NCI-H460 (cell line): ENCODE results near the gene PSMF1. TPM values are rescaled to one million over a fixed set of nuclear protein-coding genes. Genes with fewer than 3 reads are reported as not detected.
A peak's percentile ranks its signal among the peaks of the same experiment; 100 is the strongest.

Experiments used
- DNase-seq: peaks from one replicate; pipeline ENCODE4 v3.0.0-alpha.2; 2016; ENCODE audit warnings: low read depth; ENCODE audit errors: extremely low read depth
- polyA plus RNA-seq: library from polyadenylated mRNA; depleted of rRNA; stranded (reverse); fragments of >200 nt; gene quantifications from 2 replicates; pipeline ENCODE4 v1.2.3, GENCODE V29; 2014; cell fraction: nucleus; rRNA removed
- total RNA-seq: library from RNA; depleted of rRNA; stranded (reverse); fragments of >200 nt; shearing (Covaris generic); gene quantifications from 2 replicates; pipeline ENCODE4 v1.2.3, GENCODE V29; 2014; rRNA removed

PSMF1 gene
- total RNA-seq, result 66.4 and 76.8 TPM in 2 replicates
- polyA plus RNA-seq, result 40.0 and 49.4 TPM in 2 replicates

GRCh38 chr20:1118336-1119127 lies at the start of gene PSMF1:
TSS of gene PSMF1 (plus strand) at chr20:1118602. CDS start at chr20:1118774, 172 bp downstream.
- peak; percentile 88 for DNase-seq

- DNase-seq, result no peak
Observed at GRCh38 chr20:1072258-1072657, 46.1 kb upstream of the PSMF1 start.

DNA sequence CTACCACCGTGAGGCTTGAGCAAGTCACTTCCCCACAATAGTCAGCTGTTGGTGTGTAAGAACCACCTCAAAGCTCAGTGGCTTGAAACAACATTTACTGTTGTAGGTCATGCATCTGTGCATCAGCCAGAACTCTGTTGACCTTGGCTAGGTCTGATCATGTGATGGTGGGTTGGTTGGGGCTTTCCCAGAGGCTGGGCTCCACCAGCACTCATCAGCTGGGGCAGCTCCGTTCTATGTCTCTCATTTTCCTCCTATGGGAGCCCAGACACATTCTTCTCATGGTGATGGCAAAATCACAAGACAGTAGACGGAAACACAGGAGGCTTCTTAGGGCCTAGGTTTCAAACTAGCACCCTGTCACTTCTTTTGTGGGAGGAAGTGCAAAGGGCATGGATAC lies 42.8 kb upstream of the PSMF1 start:
- DNase-seq, result no peak

DNA sequence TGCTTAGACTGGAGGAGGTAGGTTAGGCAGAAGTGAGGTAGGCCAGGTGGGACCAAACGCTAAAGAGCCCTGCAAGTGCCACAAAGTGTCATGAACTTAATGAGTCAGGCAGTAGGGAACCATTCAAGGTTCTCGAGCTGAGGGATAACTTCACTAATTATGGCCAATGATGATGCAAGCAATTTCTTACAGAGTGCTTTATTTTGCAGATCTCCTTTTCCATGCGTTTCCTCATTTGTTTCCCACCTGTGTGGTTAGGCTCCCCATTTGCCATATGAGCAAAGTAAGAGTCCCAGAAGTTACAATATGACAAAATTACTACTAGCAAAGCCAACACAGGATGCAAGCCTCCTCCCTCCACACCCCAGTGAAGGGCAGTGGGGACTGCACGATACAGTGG lies 36.5 kb upstream of the PSMF1 start:
- DNase-seq, result no peak

- DNase-seq, result no peak
Observed at GRCh38 chr20:1083431-1084080, 34.8 kb upstream of the PSMF1 start.

GRCh38 chr20:1085492-1086276 lies 32.7 kb upstream of the PSMF1 start:
- no peak for DNase-seq

DNA sequence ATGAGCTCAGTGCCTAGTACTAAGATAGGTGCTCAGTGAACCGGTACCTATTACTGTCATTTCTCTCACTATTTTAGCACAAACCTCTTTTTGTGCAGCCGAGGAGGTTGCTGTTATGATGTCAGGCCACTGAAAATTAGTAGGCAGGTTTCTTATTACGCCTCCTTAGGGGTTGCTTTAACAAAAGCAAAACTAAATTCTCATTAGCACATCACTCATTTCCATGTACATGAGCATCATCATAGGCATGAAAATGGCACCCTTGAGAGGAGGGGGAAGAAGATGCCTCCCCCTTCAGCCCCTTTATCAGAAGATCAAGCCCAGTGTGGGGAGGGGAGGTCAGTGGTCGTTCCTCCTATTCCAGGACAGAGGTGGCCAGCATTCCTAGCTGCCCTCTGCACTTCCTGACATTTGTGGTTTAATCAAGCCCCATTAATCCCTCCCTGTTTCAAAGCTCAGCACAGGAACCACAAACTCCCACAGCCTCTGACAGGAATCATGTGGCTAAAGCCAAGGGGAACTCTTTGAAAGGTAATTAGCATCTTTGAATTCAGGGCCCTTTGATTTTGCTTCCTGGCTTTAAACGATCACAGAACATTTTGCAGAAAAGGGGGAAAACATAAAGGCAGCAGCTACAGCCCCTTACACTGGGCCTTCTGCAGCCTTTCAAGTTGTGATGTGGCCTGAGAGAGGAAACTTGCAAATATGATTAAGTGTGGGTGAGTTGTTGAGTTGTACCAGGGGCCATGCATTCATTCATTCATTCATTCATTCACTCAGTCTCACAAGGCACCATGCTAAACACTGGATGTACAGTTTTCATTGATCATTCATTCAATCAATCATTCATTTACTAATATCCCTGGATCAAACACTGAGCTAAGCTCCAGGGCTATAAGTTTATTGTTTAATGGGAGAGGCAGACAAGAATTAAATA lies 31.9 kb upstream of the PSMF1 start:
- no peak for DNase-seq

- DNase-seq, result no peak
Observed at GRCh38 chr20:1087311-1087905, 31.0 kb upstream of the PSMF1 start.

- DNase-seq, result no peak
Observed at GRCh38 chr20:1094751-1095150, 23.7 kb upstream of the PSMF1 start.

- no peak for DNase-seq
Observed at GRCh38 chr20:1101533-1101932, 16.9 kb upstream of the PSMF1 start.

- no peak for DNase-seq
Observed at GRCh38 chr20:1102016-1102415, 16.4 kb upstream of the PSMF1 start.

DNA sequence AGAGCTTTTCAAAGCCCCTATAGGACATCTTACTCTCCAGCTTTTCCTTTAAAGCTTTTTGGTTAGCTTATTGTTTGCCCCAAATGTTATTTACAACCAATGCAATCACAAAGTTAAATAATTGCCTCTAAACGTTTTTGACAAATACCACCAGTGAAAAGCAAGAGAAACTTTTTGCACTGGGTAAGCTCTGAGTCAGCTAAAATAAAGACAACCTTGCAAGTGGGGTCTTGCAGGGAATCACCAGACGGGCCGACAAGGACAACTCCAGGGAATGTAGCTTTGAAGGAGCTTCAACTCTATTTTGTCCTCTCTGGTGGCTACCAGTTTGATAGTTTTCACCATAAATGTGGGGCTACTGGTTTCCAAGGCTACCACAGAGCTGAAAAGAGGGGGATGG lies 14.7 kb upstream of the PSMF1 start:
- DNase-seq, result no peak

- no peak for DNase-seq
Observed at GRCh38 chr20:1105599-1106194, 12.7 kb upstream of the PSMF1 start.

- no peak for DNase-seq
Observed at GRCh38 chr20:1107176-1107575, 11.2 kb upstream of the PSMF1 start.

- DNase-seq, result peak; percentile 56
Observed at GRCh38 chr20:1108437-1108920, 9.9 kb upstream of the PSMF1 start.

DNA sequence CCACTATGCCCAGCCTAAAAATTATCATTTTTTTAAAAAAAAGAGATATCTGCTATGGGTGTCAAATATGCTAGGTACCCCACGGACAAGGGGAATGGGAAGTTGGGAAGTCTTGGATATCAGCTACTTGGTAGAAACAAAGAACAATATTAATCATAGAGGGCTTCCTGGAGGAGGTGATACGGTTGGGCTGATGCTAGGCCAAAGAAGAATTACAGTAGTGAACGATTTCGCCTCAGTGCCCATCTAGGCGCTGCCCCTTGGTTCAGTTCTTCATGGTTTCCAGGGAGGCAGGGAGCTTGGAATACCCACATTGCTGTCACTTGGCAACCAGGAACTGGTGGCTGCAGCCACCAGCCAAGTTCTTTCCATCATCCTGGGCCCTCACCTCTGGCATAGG lies 5.5 kb upstream of the PSMF1 start:
- DNase-seq, result no peak

DNA sequence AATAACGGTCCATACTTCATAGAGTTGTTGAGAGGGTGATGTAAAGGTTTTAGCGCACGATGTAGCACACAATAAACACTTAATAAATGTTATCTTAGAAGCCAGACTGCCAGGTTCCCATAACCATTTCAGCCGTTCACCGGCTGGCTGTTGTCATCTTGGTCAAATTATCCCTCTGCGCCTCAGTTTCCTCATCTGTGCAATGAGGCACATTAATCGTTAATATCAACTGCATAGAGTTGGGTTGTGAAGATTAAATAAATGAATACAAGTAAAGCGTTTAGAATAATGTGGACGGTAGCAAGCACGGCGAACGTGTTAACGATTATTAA lies 432 bp upstream of the PSMF1 start:
- no peak for DNase-seq

DNA sequence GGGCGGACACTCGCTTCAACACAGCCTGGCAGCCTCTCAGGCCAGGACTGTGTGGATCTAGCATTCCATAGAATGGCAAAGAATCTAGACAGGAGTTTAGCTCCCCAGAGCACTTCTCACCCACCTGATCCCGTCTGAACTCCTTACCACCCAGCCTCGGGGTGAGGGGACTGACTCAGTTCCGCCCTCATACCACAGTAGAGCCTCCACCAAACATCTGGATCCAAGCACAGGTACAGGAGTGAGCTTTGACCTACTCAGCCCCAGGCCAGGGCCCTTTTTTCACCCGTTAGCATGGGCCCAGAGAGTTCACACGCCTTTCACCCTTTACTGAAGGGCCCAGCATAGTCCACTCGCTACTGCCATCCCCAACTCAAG lies 715 bp downstream of the PSMF1 start:
- no peak for DNase-seq

DNA sequence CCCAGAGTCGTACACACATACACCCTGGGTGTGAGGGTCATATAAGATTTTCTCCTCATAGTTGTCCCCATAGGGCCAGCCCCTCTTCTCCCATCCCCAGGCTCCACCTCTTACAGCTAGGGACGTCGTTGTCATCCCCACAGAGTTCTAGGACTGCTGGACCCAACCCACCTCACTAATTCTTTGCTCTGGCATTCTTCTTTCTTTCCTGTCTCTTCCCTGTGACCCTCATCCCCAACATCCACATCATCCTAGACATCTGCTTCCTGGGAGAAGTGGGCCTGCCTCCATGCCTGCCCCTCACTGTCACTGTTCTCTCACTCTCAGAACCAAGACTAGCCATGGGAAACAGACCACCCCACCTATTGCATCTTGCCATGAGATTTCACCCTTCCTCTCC lies 1.1 kb downstream of the PSMF1 start:
- DNase-seq, result no peak

- DNase-seq, result no peak
Observed at GRCh38 chr20:1121429-1121828, 3.0 kb downstream of the PSMF1 start.
